CD4-positive, CD25-positive, alpha-beta regulatory T cell (primary cell): ENCODE measurements around the gene DIABLO. TPM values are rescaled to one million over a fixed set of nuclear protein-coding genes. Genes with fewer than 3 reads are reported as not detected.

Source experiments
- ATAC-seq, 2 donors: fragments of 150-1000 bp; cut with Tn5 transposase; one replicate each; pipeline ENCODE4 v1.10.0; 2021; ENCODE audit warnings: low read depth in 2 of 2, moderate number of reproducible peaks in 2 of 2, moderate library complexity in 1 of 2
- DNase-seq, 3 donors: peaks; one replicate each; pipeline versions ENCODE4 v3.0.0 to v3.0.0-alpha.2; 2012 to 2022; ENCODE audit warnings: mixed read lengths in 1 of 3
- H3K27ac ChIP-seq: one replicate; pipeline ENCODE4 v1.7.0; 2013; ENCODE audit warnings: mild to moderate bottlenecking, low read length; ENCODE audit not compliant: insufficient read depth, poor library complexity, severe bottlenecking
- H3K27me3 ChIP-seq: one replicate; pipeline ENCODE4 v1.7.0; 2013; ENCODE audit warnings: low read length; ENCODE audit not compliant: control insufficient read depth, insufficient read depth
- H3K36me3 ChIP-seq: one replicate; pipeline ENCODE4 v1.7.0; 2013; ENCODE audit warnings: mild to moderate bottlenecking, low read length, moderate library complexity; ENCODE audit not compliant: control insufficient read depth, insufficient read depth
- H3K4me1 ChIP-seq: 2 replicates; pipeline ENCODE4 v1.7.0; 2013; ENCODE audit warnings: mild to moderate bottlenecking, low read length; ENCODE audit not compliant: insufficient read depth, control insufficient read depth, poor library complexity, severe bottlenecking
- H3K4me3 ChIP-seq: one replicate; pipeline ENCODE4 v1.7.0; 2013; ENCODE audit warnings: low read depth, mild to moderate bottlenecking, low read length, moderate library complexity
- H3K9me3 ChIP-seq, 2 experiments: 1 replicate in 1 of 2; 2 replicates in 1 of 2; pipeline ENCODE4 v1.7.0; 2013; ENCODE audit warnings: low read length in 2 of 2, mild to moderate bottlenecking in 1 of 2, moderate library complexity in 1 of 2; ENCODE audit not compliant: control insufficient read depth in 2 of 2
- H3K27ac Mint-ChIP-seq, 3 donors: one replicate each; pipeline ENCODE4 v1.8.0; 2020 to 2022; ENCODE audit warnings: mild to moderate bottlenecking in 3 of 3, mixed read lengths in 3 of 3, moderate library complexity in 2 of 3
- H3K27me3 Mint-ChIP-seq: one replicate; pipeline ENCODE4 v1.8.0; 2022; ENCODE audit warnings: mild to moderate bottlenecking, mixed read lengths
- H3K36me3 Mint-ChIP-seq: one replicate; pipeline ENCODE4 v1.8.0; 2020; ENCODE audit warnings: mixed read lengths
- H3K4me1 Mint-ChIP-seq, 4 donors: one replicate each; pipeline ENCODE4 v1.8.0; 2020 to 2022; ENCODE audit warnings: mixed read lengths in 4 of 4, mild to moderate bottlenecking in 1 of 4
- H3K4me3 Mint-ChIP-seq, 4 donors: one replicate each; pipeline ENCODE4 v1.8.0; 2020 to 2022; ENCODE audit warnings: mild to moderate bottlenecking in 4 of 4, mixed read lengths in 4 of 4, moderate library complexity in 3 of 4
- H3K9me3 Mint-ChIP-seq, 7 donors: one replicate each; pipeline ENCODE4 v1.8.0; 2020 to 2022; ENCODE audit warnings: mixed read lengths in 7 of 7, mild to moderate bottlenecking in 3 of 7, moderate library complexity in 2 of 7
- polyA plus RNA-seq, 4 donors: library from polyadenylated mRNA; unstranded; fragments of 300-500 nt; fragmentation: Illumina TruSeq; gene quantifications; one replicate each; pipeline ENCODE4 v1.2.3, GENCODE V29; 2021
- total RNA-seq: library from RNA; stranded (reverse); gene quantifications from one replicate; pipeline ENCODE4 v1.2.3, GENCODE V29; 2022

DIABLO gene
- total and polyA plus RNA-seq, 5 donors from 2014 or later, result 63.6 to 80.5 (median 73.3) TPM

DNA sequence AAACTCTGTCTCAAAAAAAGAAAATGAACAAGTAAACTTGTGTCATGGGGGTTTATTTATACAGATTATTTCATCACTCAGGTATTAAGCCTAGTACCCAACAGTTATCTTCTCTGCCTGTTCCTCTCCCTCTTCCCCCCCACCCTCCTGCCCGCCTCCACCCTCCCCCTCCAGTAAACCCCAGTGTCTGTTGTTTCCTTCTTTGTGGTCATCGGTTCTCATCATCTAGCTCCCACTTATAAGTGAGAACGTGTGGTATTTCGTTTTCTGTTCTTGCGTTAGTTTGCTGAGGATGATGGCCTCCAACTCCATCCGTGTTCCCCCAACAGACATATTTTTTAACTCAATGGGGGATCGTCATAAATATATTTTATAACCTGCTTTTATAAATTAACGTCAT lies 64.2 kb downstream of the DIABLO start:
- Histone ChIP-seq H3K27me3 (no peaks in the 10 kb centered on the region), H3K4me1 (peaks cover 2% of the 10 kb centered on the region), H3K27ac (no peak overlapping the region), H3K9me3 (no peaks in the 10 kb centered on the region), H3K36me3 (no peaks in the 10 kb centered on the region), H3K4me3 (no peak overlapping the region)
- peak overlapping the region in 1 of 3 donors; percentile 14 for H3K27ac Mint-ChIP-seq
- peak in 1 of 3 donors; percentile 13 for DNase-seq
- H3K36me3 Mint-ChIP-seq, result no peaks in the 10 kb centered on the region
- peaks cover 0 to 5% (median 3%) of the 10 kb centered on the region in 4 donors for H3K4me1 Mint-ChIP-seq
- no peak for ATAC-seq
- peaks cover 11% of the 10 kb centered on the region for H3K27me3 Mint-ChIP-seq
- no peak overlapping the region for H3K4me3 Mint-ChIP-seq
- peaks cover 0 to 1% (median 0%) of the 10 kb centered on the region in 7 donors for H3K9me3 Mint-ChIP-seq

DNA sequence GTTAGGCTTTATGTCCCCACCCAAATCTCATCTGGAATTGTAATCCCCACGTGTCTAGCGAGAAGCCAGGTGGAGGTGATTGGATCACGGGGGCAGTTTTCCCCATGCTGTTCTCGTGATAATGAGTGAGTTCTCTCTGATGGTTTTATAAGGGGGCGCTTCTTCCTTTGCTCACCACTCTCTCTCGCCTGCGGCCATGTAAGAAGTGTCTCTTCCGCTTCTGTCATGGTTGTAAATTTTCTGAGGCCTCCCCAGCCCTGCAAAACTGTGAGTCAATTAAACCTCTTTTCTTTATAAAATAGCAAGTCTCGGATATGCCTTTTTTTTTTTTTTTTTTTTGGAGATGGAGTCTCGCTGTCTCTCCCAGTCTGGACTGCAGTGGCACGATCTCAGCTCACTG lies 65.1 kb downstream of the DIABLO start:
- no peak overlapping the region for H3K27ac ChIP-seq
- ATAC-seq (no peak), DNase-seq (no peak)
- peaks cover 0 to 5% (median 3%) of the 10 kb centered on the region in 4 donors for H3K4me1 Mint-ChIP-seq
- no peaks in the 10 kb centered on the region for H3K9me3 ChIP-seq
- H3K4me3 Mint-ChIP-seq, result no peak overlapping the region
- no peaks in the 10 kb centered on the region for H3K36me3 Mint-ChIP-seq
- no peak overlapping the region for H3K27ac Mint-ChIP-seq
- no peaks in the 10 kb centered on the region for H3K4me1 ChIP-seq
- H3K27me3 Mint-ChIP-seq, result peaks cover 11% of the 10 kb centered on the region
- H3K4me3 ChIP-seq, result no peak overlapping the region
- peaks cover 0 to 1% (median 0%) of the 10 kb centered on the region in 7 donors for H3K9me3 Mint-ChIP-seq
- H3K27me3 ChIP-seq, result no peaks in the 10 kb centered on the region
- no peaks in the 10 kb centered on the region for H3K36me3 ChIP-seq

DNA sequence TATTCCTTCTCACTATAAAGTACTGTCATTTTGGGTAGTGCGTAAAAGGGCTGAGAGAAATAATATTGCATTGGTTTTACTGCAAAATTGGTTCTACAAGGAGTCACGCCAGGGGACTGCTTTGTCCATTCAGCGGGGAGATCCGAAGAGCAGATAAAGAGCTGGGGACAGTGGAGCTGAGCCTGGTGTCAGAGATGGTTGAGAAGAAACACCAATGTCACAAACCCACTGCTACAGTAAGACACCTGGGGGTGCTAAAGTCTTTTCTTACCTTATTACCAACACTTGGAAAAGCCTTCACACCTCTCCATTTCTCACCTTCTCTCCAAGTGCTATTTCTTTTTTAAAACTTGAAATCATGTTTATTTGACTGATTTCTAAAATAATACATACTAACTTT lies 66.0 kb downstream of the DIABLO start:
- ATAC-seq, result no peak
- H3K4me3 Mint-ChIP-seq, result no peak overlapping the region
- Histone ChIP-seq H3K4me1 (no peaks in the 10 kb centered on the region), H3K36me3 (no peaks in the 10 kb centered on the region), H3K27ac (no peak overlapping the region), H3K9me3 (no peaks in the 10 kb centered on the region), H3K4me3 (no peak overlapping the region), H3K27me3 (no peaks in the 10 kb centered on the region)
- no peak overlapping the region for H3K27ac Mint-ChIP-seq
- no peaks in the 10 kb centered on the region for H3K36me3 Mint-ChIP-seq
- DNase-seq, result no peak
- peaks cover 0 to 5% (median 3%) of the 10 kb centered on the region in 4 donors for H3K4me1 Mint-ChIP-seq
- H3K27me3 Mint-ChIP-seq, result peaks cover 11% of the 10 kb centered on the region
- peaks cover 0 to 1% (median 0%) of the 10 kb centered on the region in 7 donors for H3K9me3 Mint-ChIP-seq

DNA sequence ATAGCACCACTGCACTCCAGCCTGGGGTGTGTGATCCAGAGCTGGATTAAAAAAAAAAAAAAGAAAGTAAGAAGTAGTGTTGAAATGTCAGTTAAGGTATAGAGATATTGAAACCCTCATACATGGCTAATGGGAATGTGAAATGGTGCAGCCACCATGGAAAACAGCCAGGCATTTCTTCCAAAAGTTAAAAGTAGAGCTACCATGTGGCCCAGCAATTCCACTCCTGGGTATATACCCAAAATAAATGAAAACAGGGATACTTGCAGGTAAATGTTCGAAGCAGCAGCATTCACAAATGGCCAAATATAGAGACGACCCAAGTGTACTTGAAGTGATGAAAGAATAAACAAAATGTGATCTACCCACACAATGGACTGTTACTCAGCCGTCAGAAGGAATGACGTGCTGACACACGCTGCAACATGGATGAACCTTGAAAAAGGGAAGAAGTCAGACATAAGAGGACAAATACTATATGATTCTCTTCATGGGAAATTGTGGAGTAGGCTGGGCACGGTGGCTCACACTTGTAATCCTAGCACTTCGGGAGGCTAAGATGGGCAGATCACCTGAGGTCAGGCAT lies 67.1 kb downstream of the DIABLO start:
- Histone ChIP-seq H3K4me3 (no peak overlapping the region), H3K36me3 (no peaks in the 10 kb centered on the region), H3K4me1 (no peaks in the 10 kb centered on the region), H3K9me3 (no peaks in the 10 kb centered on the region), H3K27ac (no peak overlapping the region), H3K27me3 (no peaks in the 10 kb centered on the region)
- Mint-ChIP-seq H3K4me1 (peaks cover 0 to 5% (median 3%) of the 10 kb centered on the region in 4 donors), H3K4me3 (no peak overlapping the region), H3K36me3 (no peaks in the 10 kb centered on the region), H3K9me3 (peaks cover 0 to 1% (median 0%) of the 10 kb centered on the region in 7 donors), H3K27me3 (peaks cover 11% of the 10 kb centered on the region), H3K27ac (no peak overlapping the region)
- ATAC-seq (no peak), DNase-seq (no peak)

Other genes with a start within 250 kb of the DIABLO start
- gene BCL7A, start 204.2 kb downstream of the DIABLO start, total RNA-seq, result 2.0 TPM
- under 1 TPM; 0.35 to 0.98 (median 0.53) TPM for gene BCL7A, start 204.2 kb downstream of the DIABLO start, polyA plus RNA-seq
- 83.2 TPM for gene MLXIP, start 147.3 kb downstream of the DIABLO start, total RNA-seq
- gene MLXIP, start 147.3 kb downstream of the DIABLO start, polyA plus RNA-seq, result 1 to 10 TPM; 5.0 to 7.9 (median 7.8) TPM
- gene IL31, start 51.8 kb downstream of the DIABLO start, total RNA-seq, result not detected
- gene IL31, start 51.8 kb downstream of the DIABLO start, polyA plus RNA-seq, result not detected
- not detected for gene LRRC43, start 42.9 kb downstream of the DIABLO start, total RNA-seq
- gene LRRC43, start 42.9 kb downstream of the DIABLO start, polyA plus RNA-seq, result not detected
- gene B3GNT4, start 22.3 kb downstream of the DIABLO start, total RNA-seq, result not detected
- under 1 TPM; 0.10 to 0.27 (median 0.17) TPM for gene B3GNT4, start 22.3 kb downstream of the DIABLO start, polyA plus RNA-seq
- 27.4 TPM for gene VPS33A, start 40.4 kb upstream of the DIABLO start, total RNA-seq
- 10 to 100 TPM; 35.8 to 51.4 (median 41.3) TPM for gene VPS33A, start 40.4 kb upstream of the DIABLO start, polyA plus RNA-seq
- gene CLIP1, start 196.6 kb upstream of the DIABLO start, total RNA-seq, result 99.8 TPM
- gene CLIP1, start 196.6 kb upstream of the DIABLO start, polyA plus RNA-seq, result 10 to 100 TPM; 17.1 to 19.2 (median 18.3) TPM